Forelimb muscle (tissue), 1 donor: Measurements from ENCODE around the gene TMEM244. TPM values are rescaled to one million over a fixed set of nuclear protein-coding genes. Genes with fewer than 3 reads are reported as not detected.
"Not testable (repeated sequence)": the region's sequence is repeated elsewhere in the genome, so short reads cannot be mapped to it uniquely, and the experiment has no call there.

Experiments
- DNase-seq: peaks from one replicate; pipeline ENCODE4 v3.0.0-alpha.2; 2013; ENCODE audit warnings: low read depth
- polyA plus RNA-seq: library from polyadenylated mRNA; unstranded; fragments of 120-200 nt; gene quantifications from one replicate; pipeline ENCODE4 v1.2.1, GENCODE V29; 2013; ENCODE audit not compliant: insufficient read length

TMEM244 gene
- polyA plus RNA-seq, 1 donor = 0.27 TPM

GRCh38 chr6:129812145-129812777 is 48.9 kb downstream of the TMEM244 start:
- DNase-seq = no peak

- DNase-seq = not testable (repeated sequence)
These were observed 54.0 kb downstream of the TMEM244 start for GRCh38 chr6:129807141-129807540.

- DNase-seq = not testable (repeated sequence)
These were observed 58.2 kb downstream of the TMEM244 start for GRCh38 chr6:129802920-129803319.

GRCh38 chr6:129801909-129802308 is 59.2 kb downstream of the TMEM244 start:
- no peak for DNase-seq

- no peak for DNase-seq
These were observed 65.9 kb downstream of the TMEM244 start for GRCh38 chr6:129795261-129795660.

GRCh38 chr6:129793447-129793846 is 67.7 kb downstream of the TMEM244 start:
- no peak for DNase-seq

GRCh38 chr6:129792049-129792448 is 69.1 kb downstream of the TMEM244 start:
- DNase-seq = no peak

- no peak for DNase-seq
These were observed 70.3 kb downstream of the TMEM244 start for GRCh38 chr6:129790785-129791184.

GRCh38 chr6:129789974-129790373 is 71.1 kb downstream of the TMEM244 start:
- DNase-seq = no peak

- DNase-seq = no peak
These were observed 73.3 kb downstream of the TMEM244 start for GRCh38 chr6:129787816-129788215.

- no peak for DNase-seq
These were observed 74.6 kb downstream of the TMEM244 start for GRCh38 chr6:129786548-129786947.

- no peak for DNase-seq
These were observed 75.4 kb downstream of the TMEM244 start for GRCh38 chr6:129785756-129786135.

GRCh38 chr6:129785047-129785755 is 75.9 kb downstream of the TMEM244 start:
- no peak for DNase-seq

Other genes with a start within 250 kb of the TMEM244 start
- gene ARHGAP18, start 151.1 kb downstream of the TMEM244 start, polyA plus RNA-seq = 14.1 TPM
- gene L3MBTL3, start 157.3 kb upstream of the TMEM244 start, polyA plus RNA-seq = 5.1 TPM